Right atrium auricular region (tissue), 2 donors: Measurements from ENCODE around the gene LONRF2. TPM values are rescaled to one million over a fixed set of nuclear protein-coding genes. Genes with fewer than 3 reads are reported as not detected.
"Not testable (repeated sequence)": the region's sequence is repeated elsewhere in the genome, so short reads cannot be mapped to it uniquely, and the experiment has no call there.

Experiments
- DNase-seq: peaks from one replicate; pipeline ENCODE4 v3.0.0-alpha.2; 2019; ENCODE audit warnings: low spot score
- H3K27ac ChIP-seq, 2 donors: fragments of 200-600 bp; sonication (generic); 1 replicate in 1 of 2; 2 replicates in 1 of 2; pipeline ENCODE4 v1.5.1; 2016 to 2019
- H3K27me3 ChIP-seq, 2 donors: fragments of 200-600 bp; sonication (generic); one replicate each; pipeline versions ENCODE4 v1.5.1 to v1.6.0; 2017 to 2019
- H3K36me3 ChIP-seq: fragments of 200-600 bp; sonication (generic); one replicate; pipeline ENCODE4 v1.5.1; 2016
- H3K4me1 ChIP-seq, 2 donors: fragments of 200-600 bp; sonication (generic); one replicate each; pipeline versions ENCODE4 v1.5.1 to v1.6.0; 2017 to 2019
- H3K4me3 ChIP-seq, 2 donors: fragments of 200-600 bp; sonication (generic); 1 replicate in 1 of 2; 2 replicates in 1 of 2; pipeline ENCODE4 v1.5.1; 2017 to 2019; ENCODE audit warnings: mild to moderate bottlenecking in 1 of 2, moderate library complexity in 1 of 2
- H3K9me3 ChIP-seq, 2 donors: fragments of 200-600 bp; sonication (generic); one replicate each; pipeline ENCODE4 v1.5.1; 2019
- total RNA-seq, 2 donors: library from RNA; depleted of rRNA; stranded (reverse); fragments of >200 nt; gene quantifications; one replicate each; pipeline ENCODE4 v1.1.0, GENCODE V29; 2016
- TF ChIP-seq, protein P1 (sequence below), 2 donors: fragments of 200-600 bp; sonication (generic); IDR thresholded peaks; one replicate each; pipeline ENCODE4 v1.5.1; 2019; ENCODE audit warnings: antibody characterized with exemption in 2 of 2

LONRF2 gene
- total RNA-seq, 2 donors from 2014 or later: 11.3 to 18.9 TPM

- no peaks in the 10 kb centered on the region for H3K36me3 ChIP-seq
- TF ChIP-seq, protein P1, sequence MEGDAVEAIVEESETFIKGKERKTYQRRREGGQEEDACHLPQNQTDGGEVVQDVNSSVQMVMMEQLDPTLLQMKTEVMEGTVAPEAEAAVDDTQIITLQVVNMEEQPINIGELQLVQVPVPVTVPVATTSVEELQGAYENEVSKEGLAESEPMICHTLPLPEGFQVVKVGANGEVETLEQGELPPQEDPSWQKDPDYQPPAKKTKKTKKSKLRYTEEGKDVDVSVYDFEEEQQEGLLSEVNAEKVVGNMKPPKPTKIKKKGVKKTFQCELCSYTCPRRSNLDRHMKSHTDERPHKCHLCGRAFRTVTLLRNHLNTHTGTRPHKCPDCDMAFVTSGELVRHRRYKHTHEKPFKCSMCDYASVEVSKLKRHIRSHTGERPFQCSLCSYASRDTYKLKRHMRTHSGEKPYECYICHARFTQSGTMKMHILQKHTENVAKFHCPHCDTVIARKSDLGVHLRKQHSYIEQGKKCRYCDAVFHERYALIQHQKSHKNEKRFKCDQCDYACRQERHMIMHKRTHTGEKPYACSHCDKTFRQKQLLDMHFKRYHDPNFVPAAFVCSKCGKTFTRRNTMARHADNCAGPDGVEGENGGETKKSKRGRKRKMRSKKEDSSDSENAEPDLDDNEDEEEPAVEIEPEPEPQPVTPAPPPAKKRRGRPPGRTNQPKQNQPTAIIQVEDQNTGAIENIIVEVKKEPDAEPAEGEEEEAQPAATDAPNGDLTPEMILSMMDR (IDR thresholded peaks at IDR 0.05): no peak
- no peak overlapping the region for H3K27ac ChIP-seq
- no peaks in the 10 kb centered on the region for H3K4me1 ChIP-seq
- no peak for DNase-seq
- H3K27me3 ChIP-seq: no peaks in the 10 kb centered on the region
- H3K4me3 ChIP-seq: no peak overlapping the region
- H3K9me3 ChIP-seq: no peaks in the 10 kb centered on the region
Observed at GRCh38 chr2:100254646-100255210, 67.6 kb downstream of the LONRF2 start.

DNA sequence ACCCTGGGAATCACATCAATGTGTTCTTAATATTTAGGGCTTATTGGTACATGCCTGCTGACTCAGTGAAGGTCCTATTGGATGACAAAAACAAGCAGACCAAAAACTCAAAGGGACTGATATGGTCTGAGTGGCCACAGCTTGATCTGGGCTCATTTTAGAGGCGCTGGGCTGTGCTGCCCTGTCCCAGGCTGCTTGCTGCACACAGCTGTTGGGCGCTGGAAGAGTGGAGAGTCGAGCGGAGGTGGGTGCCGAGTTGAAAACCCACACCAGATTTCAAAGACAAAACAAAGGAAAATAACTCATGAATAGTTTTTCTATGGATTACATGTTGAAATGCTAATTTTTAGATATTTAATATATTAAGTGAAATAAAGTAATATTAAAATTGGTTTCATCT lies 68.5 kb downstream of the LONRF2 start:
- Histone ChIP-seq H3K27me3 (no peaks in the 10 kb centered on the region), H3K4me1 (no peaks in the 10 kb centered on the region), H3K9me3 (no peaks in the 10 kb centered on the region), H3K27ac (no peak overlapping the region), H3K36me3 (no peaks in the 10 kb centered on the region), H3K4me3 (no peak overlapping the region)
- TF ChIP-seq, protein P1 (IDR thresholded peaks at IDR 0.05): no peak
- no peak for DNase-seq

GRCh38 chr2:100252811-100253698 lies 69.2 kb downstream of the LONRF2 start:
- H3K27me3 ChIP-seq: no peaks in the 10 kb centered on the region
- H3K36me3 ChIP-seq: no peaks in the 10 kb centered on the region
- no peak for DNase-seq
- H3K9me3 ChIP-seq: no peaks in the 10 kb centered on the region
- H3K4me1 ChIP-seq: no peaks in the 10 kb centered on the region
- TF ChIP-seq, protein P1 (IDR thresholded peaks at IDR 0.05): no peak
- no peak overlapping the region for H3K27ac ChIP-seq
- no peak overlapping the region for H3K4me3 ChIP-seq

GRCh38 chr2:100250645-100251044 lies 71.7 kb downstream of the LONRF2 start:
- Histone ChIP-seq H3K27ac (no peak overlapping the region), H3K9me3 (no peaks in the 10 kb centered on the region), H3K27me3 (no peaks in the 10 kb centered on the region), H3K4me1 (no peaks in the 10 kb centered on the region), H3K36me3 (no peaks in the 10 kb centered on the region), H3K4me3 (no peak overlapping the region)
- TF ChIP-seq, protein P1 (IDR thresholded peaks at IDR 0.05): no peak
- DNase-seq: no peak

DNA sequence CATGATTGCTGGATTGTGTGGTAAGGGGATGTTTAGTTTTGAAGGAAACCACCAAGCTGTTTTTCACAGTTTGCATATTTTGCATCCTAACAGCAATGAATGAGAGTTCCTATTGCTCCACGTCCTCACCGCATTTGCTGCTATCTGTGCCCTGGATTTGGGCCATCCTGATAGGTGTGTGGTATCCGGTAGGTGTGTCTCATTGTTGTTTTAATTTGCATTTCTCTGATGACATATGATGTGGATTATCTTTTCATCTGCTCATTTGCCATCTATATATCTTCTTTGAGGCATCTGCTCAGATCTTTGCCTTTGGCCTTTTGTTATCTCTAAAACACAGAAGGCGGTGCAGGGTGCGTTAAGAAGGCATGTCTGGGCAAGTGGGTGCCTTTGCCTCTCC lies 73.3 kb downstream of the LONRF2 start:
- TF ChIP-seq, protein P1 (IDR thresholded peaks at IDR 0.05): no peak
- Histone ChIP-seq H3K4me3 (no peak overlapping the region), H3K36me3 (no peaks in the 10 kb centered on the region), H3K4me1 (no peaks in the 10 kb centered on the region), H3K27ac (no peak overlapping the region), H3K27me3 (no peaks in the 10 kb centered on the region), H3K9me3 (no peaks in the 10 kb centered on the region)
- DNase-seq: no peak

DNA sequence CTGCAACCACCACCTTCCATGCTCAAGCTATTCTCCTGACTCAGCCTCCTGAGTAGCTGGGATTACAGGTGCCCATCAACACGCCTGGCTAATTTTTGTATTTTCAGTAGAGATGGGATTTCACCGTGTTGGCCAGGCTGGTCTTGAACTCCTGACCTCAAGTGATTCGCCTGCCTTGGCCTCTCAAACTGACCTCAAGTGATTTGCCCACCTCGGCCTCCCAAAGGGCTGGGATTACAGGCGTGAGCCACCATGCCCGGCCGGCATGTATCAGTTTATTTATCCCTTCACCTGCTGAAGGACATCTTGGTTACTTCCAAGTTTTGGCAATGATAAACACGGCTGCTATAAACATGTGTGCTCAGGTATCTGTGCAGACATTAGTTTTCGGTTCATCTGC lies 73.7 kb downstream of the LONRF2 start:
- not testable (repeated sequence) for H3K4me1 ChIP-seq, H3K36me3 ChIP-seq, H3K27ac ChIP-seq, H3K27me3 ChIP-seq, H3K9me3 ChIP-seq, H3K4me3 ChIP-seq, DNase-seq
